Transverse colon (tissue), 4 donors: ENCODE measurements around the gene AVPR2. TPM values are rescaled to one million over a fixed set of nuclear protein-coding genes. Genes with fewer than 3 reads are reported as not detected.

Source experiments
- DNase-seq: peaks from one replicate; pipeline ENCODE4 v3.0.0-alpha.2; 2019
- H3K27ac ChIP-seq, 4 donors: fragments of 200-600 bp; sonication (generic); 2 replicates each; pipeline ENCODE4 v1.5.1; 2016 to 2018; ENCODE audit warnings: inconsistent platforms in 4 of 4
- H3K27me3 ChIP-seq: fragments of 200-600 bp; sonication (generic); 2 replicates; pipeline ENCODE4 v1.5.1; 2017; ENCODE audit warnings: inconsistent platforms
- H3K36me3 ChIP-seq, 4 donors: fragments of 200-600 bp; sonication (generic); 2 replicates each; pipeline ENCODE4 v1.5.1; 2017 to 2019; ENCODE audit warnings: inconsistent platforms in 4 of 4
- H3K4me1 ChIP-seq, 4 donors: fragments of 200-600 bp; sonication (generic); 2 replicates each; pipeline ENCODE4 v1.5.1; 2017 to 2020; ENCODE audit warnings: inconsistent platforms in 4 of 4
- H3K4me3 ChIP-seq, 4 donors: fragments of 200-600 bp; sonication (generic); 1 replicate in 1 of 4; 2 replicates in 3 of 4; pipeline versions ENCODE4 v1.5.1 to v1.6.1; 2017 to 2019; ENCODE audit warnings: inconsistent platforms in 4 of 4
- H3K9me3 ChIP-seq, 2 donors: fragments of 200-600 bp; sonication (generic); 2 replicates each; pipeline ENCODE4 v1.5.1; 2017 to 2019; ENCODE audit warnings: inconsistent platforms in 2 of 2
- EP300 ChIP-seq: sonication (generic); formaldehyde crosslinking; IDR thresholded peaks from one replicate; pipeline ENCODE4 v1.6.1; 2017; ENCODE audit warnings: antibody characterized with exemption, low read depth
- POLR2A ChIP-seq: fragments of 450-650 bp; IDR thresholded peaks from one replicate; pipeline ENCODE4 v1.6.1; 2016; ENCODE audit warnings: antibody characterized with exemption, mild to moderate bottlenecking, moderate library complexity
- POLR2AphosphoS5 ChIP-seq, 3 donors: sonication (generic); formaldehyde crosslinking; IDR thresholded peaks; one replicate each; pipeline ENCODE4 v1.6.1; 2016; ENCODE audit warnings: antibody characterized with exemption in 3 of 3
- WGBS, 2 donors: methylation state at CpG; one replicate each; pipeline ENCODE4 v1.1.5; 2018; ENCODE audit warnings: low coverage in 1 of 2; 5-methylcytosine and 5-hydroxymethylcytosine counted together
- in situ Hi-C, 4 donors: fragments of 200-750 bp; cut with MboI; loops; one replicate each; pipeline versions ENCODE4 v1.15.0 to v1.15.1; 2017; ENCODE audit warnings: low sequenced_read_pairs in 3 of 4, low pct_ligation_motif_present in 1 of 4, low pct_unique_long_range_greater_than_20kb in 1 of 4
- intact Hi-C: fragments of 100-400 bp; cut with DNase I; formaldehyde crosslinking; loops from one replicate; pipeline ENCODE4 v1.15.1; 2023; ENCODE audit warnings: low total_unique reads
- total RNA-seq, 4 donors: library from RNA; depleted of rRNA; stranded (reverse); fragments of >200 nt; gene quantifications; one replicate each; pipeline ENCODE4 v1.1.0, GENCODE V29; 2016
- TF ChIP-seq, protein P1 (sequence below), 5 experiments: fragments of 200-600 bp in 3 of 5; fragments of 450-650 bp in 2 of 5; sonication (generic) in 3 of 5; IDR thresholded peaks; 1 replicate in 2 of 5; 2 replicates in 3 of 5; pipeline ENCODE4 v1.5.1; 2016 to 2017; ENCODE audit warnings: antibody characterized with exemption in 5 of 5, inconsistent platforms in 3 of 5, mild to moderate bottlenecking in 2 of 5, moderate library complexity in 1 of 5

AVPR2 gene
- total RNA-seq, 4 donors from 2014 or later: 0.41 to 72.2 (median 9.8) TPM; not detected in 1

GRCh38 chrX:153870288-153870690, 34.2 kb upstream of the AVPR2 start:
- no peaks in the 10 kb centered on the region for H3K9me3 ChIP-seq
- H3K27ac ChIP-seq: no peak overlapping the region
- DNase-seq: no peak
- H3K36me3 ChIP-seq: no peaks in the 10 kb centered on the region
- H3K4me1 ChIP-seq: no peaks in the 10 kb centered on the region
- TF ChIP-seq POLR2AphosphoS5 (IDR thresholded peaks at IDR 0.05): no peak
- no peak for TF ChIP-seq POLR2A
- no peak for TF ChIP-seq EP300
- TF ChIP-seq, protein P1, sequence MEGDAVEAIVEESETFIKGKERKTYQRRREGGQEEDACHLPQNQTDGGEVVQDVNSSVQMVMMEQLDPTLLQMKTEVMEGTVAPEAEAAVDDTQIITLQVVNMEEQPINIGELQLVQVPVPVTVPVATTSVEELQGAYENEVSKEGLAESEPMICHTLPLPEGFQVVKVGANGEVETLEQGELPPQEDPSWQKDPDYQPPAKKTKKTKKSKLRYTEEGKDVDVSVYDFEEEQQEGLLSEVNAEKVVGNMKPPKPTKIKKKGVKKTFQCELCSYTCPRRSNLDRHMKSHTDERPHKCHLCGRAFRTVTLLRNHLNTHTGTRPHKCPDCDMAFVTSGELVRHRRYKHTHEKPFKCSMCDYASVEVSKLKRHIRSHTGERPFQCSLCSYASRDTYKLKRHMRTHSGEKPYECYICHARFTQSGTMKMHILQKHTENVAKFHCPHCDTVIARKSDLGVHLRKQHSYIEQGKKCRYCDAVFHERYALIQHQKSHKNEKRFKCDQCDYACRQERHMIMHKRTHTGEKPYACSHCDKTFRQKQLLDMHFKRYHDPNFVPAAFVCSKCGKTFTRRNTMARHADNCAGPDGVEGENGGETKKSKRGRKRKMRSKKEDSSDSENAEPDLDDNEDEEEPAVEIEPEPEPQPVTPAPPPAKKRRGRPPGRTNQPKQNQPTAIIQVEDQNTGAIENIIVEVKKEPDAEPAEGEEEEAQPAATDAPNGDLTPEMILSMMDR (IDR thresholded peaks at IDR 0.05): no peak
- WGBS, 2 donors: 69% methylated on average over 10 of the region's 11 CpGs; no CpG with 5 or more reads in 1 of the 2 donors
- in situ Hi-C loops: no loop called here
- no peak overlapping the region for H3K4me3 ChIP-seq
- intact Hi-C loops: no loop called here
- no peaks in the 10 kb centered on the region for H3K27me3 ChIP-seq

DNA sequence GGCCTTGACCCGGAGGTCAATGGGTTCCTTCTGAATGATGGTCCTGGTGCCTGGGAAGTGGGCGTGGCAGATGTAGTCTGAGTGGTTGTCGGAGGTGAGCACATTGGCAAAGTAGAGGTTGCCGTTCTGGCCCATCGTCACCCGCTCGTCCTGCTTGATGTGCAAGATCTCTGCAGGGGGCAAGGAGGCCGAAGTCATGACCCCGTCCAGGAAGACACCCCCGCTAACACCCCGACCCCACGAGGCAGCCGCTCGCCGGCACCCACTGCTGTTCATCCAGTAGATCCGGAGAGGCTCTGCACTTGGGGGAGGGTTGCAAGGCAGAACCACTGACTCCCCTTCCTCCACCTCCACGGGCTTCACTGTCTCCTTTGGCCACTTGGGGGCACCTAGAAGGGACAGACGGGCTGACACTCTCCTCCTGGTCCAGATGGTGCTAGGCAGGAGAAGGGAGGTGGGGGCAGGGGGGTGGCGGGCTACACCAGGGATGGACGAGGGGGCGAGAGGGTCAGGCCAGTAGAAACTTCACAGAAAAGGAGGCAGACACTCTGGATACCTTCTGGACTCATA, 33.6 kb upstream of the AVPR2 start:
- DNase-seq: no peak
- Histone ChIP-seq H3K4me1 (no peaks in the 10 kb centered on the region), H3K27me3 (no peaks in the 10 kb centered on the region), H3K27ac (no peak overlapping the region), H3K9me3 (no peaks in the 10 kb centered on the region), H3K4me3 (no peak overlapping the region), H3K36me3 (no peaks in the 10 kb centered on the region)
- TF ChIP-seq, protein P1 (IDR thresholded peaks at IDR 0.05): no peak
- TF ChIP-seq POLR2AphosphoS5 (IDR thresholded peaks at IDR 0.05): no peak
- no peak for TF ChIP-seq POLR2A
- TF ChIP-seq EP300: no peak
- intact Hi-C loops (no loop called here), in situ Hi-C loops (no loop called here)
- WGBS, 2 donors: 60% methylated on average over 21 of the region's 21 CpGs; no CpG with 5 or more reads in 1 of the 2 donors

- Histone ChIP-seq H3K4me1 (no peaks in the 10 kb centered on the region), H3K9me3 (no peaks in the 10 kb centered on the region), H3K27me3 (no peaks in the 10 kb centered on the region), H3K4me3 (no peak overlapping the region), H3K27ac (no peak overlapping the region), H3K36me3 (no peaks in the 10 kb centered on the region)
- TF ChIP-seq, protein P1 (IDR thresholded peaks at IDR 0.05): no peak
- TF ChIP-seq EP300 (no peak), POLR2AphosphoS5 (IDR thresholded peaks at IDR 0.05) (no peak), POLR2A (no peak)
- 39% methylated on average over 6 of the region's 6 CpGs; no CpG with 5 or more reads in 1 of the 2 donors for WGBS, 2 donors
- in situ Hi-C loops (no loop called here), intact Hi-C loops (no loop called here)
- no peak for DNase-seq
Measured at GRCh38 chrX:153871451-153871850, 33.0 kb upstream of the AVPR2 start.

DNA sequence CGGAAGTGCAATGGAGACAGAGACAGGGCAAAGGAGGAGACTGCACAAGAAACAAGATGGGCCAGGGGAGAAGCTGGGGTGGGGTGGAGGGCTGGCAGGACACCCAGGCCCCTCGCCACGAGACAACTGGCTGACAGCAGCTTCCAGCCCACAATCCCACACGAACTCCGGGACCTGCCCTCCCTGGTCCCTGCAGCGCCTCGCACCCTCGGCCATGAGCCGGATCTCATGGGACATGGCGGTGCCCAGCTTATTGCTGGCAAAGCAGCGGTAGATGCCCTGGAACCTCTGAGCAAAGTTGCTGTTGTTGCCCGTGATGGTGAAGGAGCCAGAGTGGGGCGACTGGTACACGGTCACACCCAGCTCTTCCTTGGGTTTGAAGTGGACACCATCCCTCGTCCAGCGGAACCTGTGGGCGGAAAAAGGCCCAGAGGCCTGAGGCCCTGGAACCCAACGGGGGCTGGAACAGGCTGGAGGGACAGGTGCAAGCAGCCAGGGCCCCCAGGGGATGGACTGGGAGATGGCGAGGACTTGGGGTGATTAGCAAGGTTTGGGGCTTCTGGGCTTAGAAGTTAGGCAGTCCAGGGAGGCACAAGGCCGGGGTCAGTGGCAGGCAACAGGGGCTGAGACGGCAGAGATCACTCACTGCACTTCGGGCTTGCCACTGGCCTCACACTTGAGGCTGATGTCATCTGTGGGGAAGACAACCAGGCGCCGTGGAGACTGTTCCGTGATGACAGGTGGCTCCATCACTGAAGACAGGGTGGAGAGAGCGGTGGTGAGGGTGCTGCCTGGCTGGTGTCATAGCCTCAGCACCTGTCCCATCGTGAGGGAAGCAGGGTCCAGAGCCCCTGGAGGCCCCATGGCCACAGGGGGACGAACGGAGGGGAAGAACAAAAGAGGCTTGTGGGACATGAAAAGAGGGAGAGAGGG, 32.3 kb upstream of the AVPR2 start:
- Histone ChIP-seq H3K4me3 (no peak overlapping the region), H3K4me1 (no peaks in the 10 kb centered on the region), H3K27me3 (no peaks in the 10 kb centered on the region), H3K36me3 (no peaks in the 10 kb centered on the region), H3K27ac (no peak overlapping the region), H3K9me3 (no peaks in the 10 kb centered on the region)
- intact Hi-C loops: no loop called here
- no peak for DNase-seq
- 66% methylated on average over 24 of the region's 29 CpGs; no CpG with 5 or more reads in 1 of the 2 donors for WGBS, 2 donors
- in situ Hi-C loops: no loop called here
- TF ChIP-seq EP300: no peak
- TF ChIP-seq, protein P1 (IDR thresholded peaks at IDR 0.05): no peak
- no peak for TF ChIP-seq POLR2A
